ES-I3 (cell line): ENCODE data around the gene UBXN11.
"Not testable (repeated sequence)": the region's sequence is repeated elsewhere in the genome, so short reads cannot be mapped to it uniquely, and the experiment has no call there.

ENCODE experiments used
- H3K36me3 ChIP-seq: 2 replicates; pipeline ENCODE4 v1.6.1; 2013; ENCODE audit warnings: mild to moderate bottlenecking, low read length, control low read depth, moderate library complexity; ENCODE audit not compliant: insufficient read depth
- H3K4me1 ChIP-seq: 2 replicates; pipeline ENCODE4 v1.6.1; 2013; ENCODE audit warnings: mild to moderate bottlenecking, control low read depth, low read length; ENCODE audit not compliant: insufficient read depth
- H3K9ac ChIP-seq: 2 replicates; pipeline ENCODE4 v1.6.1; 2013; ENCODE audit warnings: low read depth, mild to moderate bottlenecking, low read length, moderate library complexity
- H3K9me3 ChIP-seq: 2 replicates; pipeline ENCODE4 v1.6.1; 2013; ENCODE audit warnings: mild to moderate bottlenecking, low read length, moderate library complexity; ENCODE audit not compliant: control insufficient read depth, insufficient read depth

The UBXN11 gene

GRCh38 chr1:26324550-26324949 lies 18.1 kb upstream of the UBXN11 start:
- H3K9ac ChIP-seq = no peak overlapping the region
- peaks cover 6% of the 10 kb centered on the region; the same call in 1 of the 2 replicates for H3K36me3 ChIP-seq
- peaks cover 5% of the 10 kb centered on the region; the same call in 1 of the 2 replicates for H3K4me1 ChIP-seq
- no peaks in the 10 kb centered on the region for H3K9me3 ChIP-seq

- H3K36me3 ChIP-seq = peaks cover 6% of the 10 kb centered on the region; the same call in 1 of the 2 replicates
- peaks cover 7% of the 10 kb centered on the region; the same call in 1 of the 2 replicates for H3K4me1 ChIP-seq
- H3K9me3 ChIP-seq = no peaks in the 10 kb centered on the region
- no peak overlapping the region for H3K9ac ChIP-seq
Observed at GRCh38 chr1:26323382-26323781, 16.9 kb upstream of the UBXN11 start.

- no peak overlapping the region for H3K9ac ChIP-seq
Observed at GRCh38 chr1:26322042-26322331, 15.6 kb upstream of the UBXN11 start.

GRCh38 chr1:26321315-26322041 lies 15.0 kb upstream of the UBXN11 start:
- Histone ChIP-seq H3K36me3 (peaks cover 6% of the 10 kb centered on the region; the same call in 1 of the 2 replicates), H3K4me1 (peaks cover 16% of the 10 kb centered on the region), H3K9ac (no peak overlapping the region), H3K9me3 (no peaks in the 10 kb centered on the region)

More at GRCh38 chr1:26322042-26322331, 15.6 kb upstream of the UBXN11 start:
- Histone ChIP-seq H3K36me3 (peaks cover 6% of the 10 kb centered on the region; the same call in 1 of the 2 replicates), H3K9me3 (no peaks in the 10 kb centered on the region), H3K4me1 (peaks cover 16% of the 10 kb centered on the region)

GRCh38 chr1:26320896-26321295 lies 14.5 kb upstream of the UBXN11 start:
- Histone ChIP-seq H3K9ac (no peak overlapping the region), H3K4me1 (peaks cover 18% of the 10 kb centered on the region), H3K36me3 (peaks cover 6% of the 10 kb centered on the region; the same call in 1 of the 2 replicates), H3K9me3 (no peaks in the 10 kb centered on the region)

- no peak overlapping the region for H3K9ac ChIP-seq
- H3K36me3 ChIP-seq = peaks cover 3% of the 10 kb centered on the region; the same call in 1 of the 2 replicates
- no peaks in the 10 kb centered on the region for H3K9me3 ChIP-seq
- peaks cover 27% of the 10 kb centered on the region for H3K4me1 ChIP-seq
Observed at GRCh38 chr1:26318338-26319064, 12.1 kb upstream of the UBXN11 start.

GRCh38 chr1:26317612-26318337 lies 11.3 kb upstream of the UBXN11 start, which contains the start of gene CD52:
TSS of gene CD52 (plus strand) at chr1:26317958. CDS start at chr1:26318018, 60 bp downstream.
- Histone ChIP-seq H3K4me1 (peaks cover 27% of the 10 kb centered on the region), H3K36me3 (peaks cover 3% of the 10 kb centered on the region; the same call in 1 of the 2 replicates), H3K9me3 (no peaks in the 10 kb centered on the region), H3K9ac (0 out of 2 replicates have a peak within 1 kb of the TSS, but pooled peaks have one; percentile 14)

- Histone ChIP-seq H3K36me3 (no peaks in the 10 kb centered on the region), H3K9ac (no peak overlapping the region), H3K9me3 (no peaks in the 10 kb centered on the region), H3K4me1 (peaks cover 27% of the 10 kb centered on the region)
Observed at GRCh38 chr1:26317146-26317545, 10.7 kb upstream of the UBXN11 start.

- H3K9ac ChIP-seq = no peak overlapping the region
- H3K9me3 ChIP-seq = no peaks in the 10 kb centered on the region
- H3K4me1 ChIP-seq = peaks cover 27% of the 10 kb centered on the region
- no peaks in the 10 kb centered on the region for H3K36me3 ChIP-seq
Observed at GRCh38 chr1:26315874-26316850, 9.7 kb upstream of the UBXN11 start.

- Histone ChIP-seq H3K9me3 (no peaks in the 10 kb centered on the region), H3K9ac (no peak overlapping the region), H3K36me3 (no peaks in the 10 kb centered on the region), H3K4me1 (peaks cover 27% of the 10 kb centered on the region)
Observed at GRCh38 chr1:26314501-26314900, 8.1 kb upstream of the UBXN11 start.

GRCh38 chr1:26307966-26308899 lies 1.8 kb upstream of the UBXN11 start:
- H3K9me3 ChIP-seq, H3K9ac ChIP-seq, H3K4me1 ChIP-seq, H3K36me3 ChIP-seq: not testable (repeated sequence)

- H3K9me3 ChIP-seq = no peaks in the 10 kb centered on the region
- H3K36me3 ChIP-seq = no peaks in the 10 kb centered on the region
- peaks cover 6% of the 10 kb centered on the region; the same call in 1 of the 2 replicates for H3K4me1 ChIP-seq
- H3K9ac ChIP-seq = peak overlapping the region; percentile 58; the same call in 1 of the 2 replicates
Observed at GRCh38 chr1:26307363-26307781, 936 bp upstream of the UBXN11 start.
